ENCODE measurements around the gene NAALADL2. TPM values are rescaled to one million over a fixed set of nuclear protein-coding genes. Genes with fewer than 3 reads are reported as not detected.

Gene NAALADL2
- polyA plus RNA-seq, 3 donors, result not detected

DNA sequence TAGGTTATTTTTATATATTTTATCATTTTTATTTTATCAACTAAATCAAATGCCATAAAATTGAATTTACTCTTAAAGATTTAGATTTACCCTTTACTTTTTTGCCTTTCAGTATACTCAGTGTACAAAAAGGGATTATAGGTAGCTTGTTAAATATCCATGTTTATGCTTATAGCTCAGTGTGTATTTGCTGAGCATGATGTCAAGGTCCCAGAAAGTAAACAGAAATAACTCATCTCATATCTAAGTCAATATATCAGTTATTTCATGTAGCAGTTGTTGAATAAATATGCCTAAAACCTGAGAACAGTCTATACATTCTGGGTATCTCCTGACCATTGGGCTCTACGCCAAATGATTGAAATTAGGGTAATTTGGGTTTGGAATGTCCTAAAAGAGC is 693.8 kb downstream of the NAALADL2 start:
- no peak overlapping the region for H3K4me3 Mint-ChIP-seq
- no peak overlapping the region for H3K27ac Mint-ChIP-seq
- peaks cover 0 to 6% (median 3%) of the 10 kb centered on the region in 7 donors for H3K9me3 Mint-ChIP-seq
- no peaks in the 10 kb centered on the region for H3K4me1 ChIP-seq (ENCODE audit: control insufficient read depth in 1 of 2, insufficient read depth in 2 of 2, low read length in 2 of 2)
- intact Hi-C loops (cut with micrococcal nuclease), result no loop called here
- WGBS (ENCODE audit: insufficient coverage), result no CpG with 5 or more reads among the region's 1 CpG
- no peaks in the 10 kb centered on the region for H3K36me3 ChIP-seq (replicated peaks in 1 of 2; ENCODE audit: control insufficient read depth in 1 of 2, insufficient read depth in 2 of 2, low read length in 2 of 2)
- no peak overlapping the region for H2AFZ ChIP-seq (ENCODE audit: insufficient read depth, low read depth, low read length, poor library complexity, severe bottlenecking)
- H3K36me3 Mint-ChIP-seq, result no peaks in the 10 kb centered on the region
- H3K4me1 Mint-ChIP-seq, result no peaks in the 10 kb centered on the region
- no peak overlapping the region for H3K4me2 ChIP-seq (replicated peaks; ENCODE audit: extremely low read depth, low read length, poor library complexity, severe bottlenecking)
- no peaks in the 10 kb centered on the region for H3K9me3 ChIP-seq (replicated peaks in 1 of 2; ENCODE audit: control insufficient read depth in 1 of 2, insufficient read depth in 1 of 2, low read length in 2 of 2)
- H3K4me3 ChIP-seq (replicated peaks in 1 of 3; ENCODE audit: low read depth in 2 of 3, low read length in 3 of 3), result no peak overlapping the region
- H3K27ac ChIP-seq (ENCODE audit: low read depth in 1 of 2, low read length in 2 of 2), result no peak overlapping the region
- TF ChIP-seq CTCF (IDR thresholded peaks at IDR 0.05), result no peak
- H4K20me1 ChIP-seq (ENCODE audit: insufficient read depth, low read length), result no peaks in the 10 kb centered on the region
- DNase-seq, result no peak
- no peaks in the 10 kb centered on the region for H3K27me3 Mint-ChIP-seq (ENCODE audit: low read depth in 3 of 3)
- no peaks in the 10 kb centered on the region for H3K27me3 ChIP-seq (ENCODE audit: control insufficient read depth in 2 of 2, insufficient read depth in 2 of 2, low read length in 2 of 2)
- no peak overlapping the region for H3K9ac ChIP-seq (ENCODE audit: insufficient read depth, low read length, poor library complexity, severe bottlenecking)
- no peaks in the 10 kb centered on the region for H3K79me2 ChIP-seq (ENCODE audit: insufficient read depth, low read length)

- TF ChIP-seq CTCF (IDR thresholded peaks at IDR 0.05), result no peak
- H3K4me1 Mint-ChIP-seq, result no peaks in the 10 kb centered on the region
- H3K36me3 ChIP-seq (replicated peaks in 1 of 2; ENCODE audit: control insufficient read depth in 1 of 2, insufficient read depth in 2 of 2, low read length in 2 of 2), result no peaks in the 10 kb centered on the region
- no peak overlapping the region for H3K4me3 ChIP-seq (replicated peaks in 1 of 3; ENCODE audit: low read depth in 2 of 3, low read length in 3 of 3)
- H3K27ac Mint-ChIP-seq, result no peak overlapping the region
- no peaks in the 10 kb centered on the region for H4K20me1 ChIP-seq (ENCODE audit: insufficient read depth, low read length)
- peaks cover 0 to 3% of the 10 kb centered on the region in 2 donors for H3K9me3 ChIP-seq (replicated peaks in 1 of 2; ENCODE audit: control insufficient read depth in 1 of 2, insufficient read depth in 1 of 2, low read length in 2 of 2)
- H3K36me3 Mint-ChIP-seq, result no peaks in the 10 kb centered on the region
- H3K4me2 ChIP-seq (replicated peaks; ENCODE audit: extremely low read depth, low read length, poor library complexity, severe bottlenecking), result no peak overlapping the region
- no peak overlapping the region for H3K27ac ChIP-seq (ENCODE audit: low read depth in 1 of 2, low read length in 2 of 2)
- H3K27me3 ChIP-seq (ENCODE audit: control insufficient read depth in 2 of 2, insufficient read depth in 2 of 2, low read length in 2 of 2), result no peaks in the 10 kb centered on the region
- H3K9ac ChIP-seq (ENCODE audit: insufficient read depth, low read length, poor library complexity, severe bottlenecking), result no peak overlapping the region
- intact Hi-C loops (cut with micrococcal nuclease), result no loop called here
- H3K9me3 Mint-ChIP-seq, result peaks cover 0 to 9% (median 6%) of the 10 kb centered on the region in 7 donors
- H3K4me3 Mint-ChIP-seq, result no peak overlapping the region
- H3K4me1 ChIP-seq (ENCODE audit: control insufficient read depth in 1 of 2, insufficient read depth in 2 of 2, low read length in 2 of 2), result no peaks in the 10 kb centered on the region
- H2AFZ ChIP-seq (ENCODE audit: insufficient read depth, low read depth, low read length, poor library complexity, severe bottlenecking), result no peak overlapping the region
- H3K27me3 Mint-ChIP-seq (ENCODE audit: low read depth in 3 of 3), result no peaks in the 10 kb centered on the region
- DNase-seq, result no peak
- H3K79me2 ChIP-seq (ENCODE audit: insufficient read depth, low read length), result no peaks in the 10 kb centered on the region
Measured at GRCh38 chr3:175554801-175555200, 695.7 kb downstream of the NAALADL2 start.

Data from CD14-positive monocyte (primary cell).